ENCODE results near the gene CREB3L2. TPM values are rescaled to one million over a fixed set of nuclear protein-coding genes. Genes with fewer than 3 reads are reported as not detected.

The CREB3L2 gene
- total RNA-seq, 4 donors from 2014 or later, result 43.5 to 73.0 (median 51.2) TPM

GRCh38 chr7:138033241-138033640 lies 31.4 kb upstream of the CREB3L2 start:
- Histone ChIP-seq H3K4me3 (no peak overlapping the region), H3K27me3 (no peaks in the 10 kb centered on the region), H3K36me3 (no peaks in the 10 kb centered on the region), H3K4me1 (no peaks in the 10 kb centered on the region), H3K27ac (no peak overlapping the region), H3K9me3 (peaks cover 0 to 6% (median 0%) of the 10 kb centered on the region in 4 donors)
- DNase-seq (ENCODE audit: low spot score in 2 of 2), result no peak
- 78 to 82% methylated on average over 4 of the region's 4 CpGs for WGBS, 2 donors
- no peak for TF ChIP-seq POLR2A (IDR thresholded peaks at IDR 0.05)
- no peak for TF ChIP-seq CTCF (IDR thresholded peaks at IDR 0.05)
- no peak for TF ChIP-seq EP300 (IDR thresholded peaks at IDR 0.05)

DNA sequence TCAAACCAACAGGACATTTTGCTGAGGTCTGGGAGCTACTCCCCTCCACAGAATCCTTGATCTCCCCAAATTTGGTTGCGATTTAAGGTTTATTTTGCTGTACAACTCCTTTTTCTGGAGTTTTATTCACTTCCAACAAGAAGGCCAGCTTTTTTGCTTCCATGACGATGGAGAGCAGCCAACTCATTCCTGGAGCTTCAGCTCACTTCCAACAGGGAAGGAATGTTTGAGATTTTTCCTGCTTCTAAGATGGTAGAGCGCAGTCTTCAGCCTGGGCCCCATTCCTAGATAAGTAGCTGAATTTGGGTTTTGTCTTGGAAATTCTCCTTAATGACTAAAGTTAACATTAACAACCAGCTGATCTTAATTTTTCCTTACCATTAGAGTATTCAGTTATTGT lies 30.9 kb upstream of the CREB3L2 start:
- WGBS, 2 donors, result 81% methylated on average over 3 of the region's 3 CpGs
- H3K27ac ChIP-seq, result no peak overlapping the region
- TF ChIP-seq POLR2A (IDR thresholded peaks at IDR 0.05) (no peak), EP300 (IDR thresholded peaks at IDR 0.05) (no peak), CTCF (IDR thresholded peaks at IDR 0.05) (no peak)
- H3K27me3 ChIP-seq, result no peaks in the 10 kb centered on the region
- H3K4me3 ChIP-seq, result no peak overlapping the region
- H3K9me3 ChIP-seq, result peaks cover 0 to 6% (median 0%) of the 10 kb centered on the region in 4 donors
- no peaks in the 10 kb centered on the region for H3K4me1 ChIP-seq
- no peaks in the 10 kb centered on the region for H3K36me3 ChIP-seq
- DNase-seq (ENCODE audit: low spot score in 2 of 2), result no peak

GRCh38 chr7:138032186-138032585 lies 30.3 kb upstream of the CREB3L2 start:
- TF ChIP-seq POLR2A (IDR thresholded peaks at IDR 0.05), result no peak
- TF ChIP-seq EP300 (IDR thresholded peaks at IDR 0.05), result no peak
- TF ChIP-seq CTCF (IDR thresholded peaks at IDR 0.05), result no peak
- Histone ChIP-seq H3K36me3 (no peaks in the 10 kb centered on the region), H3K9me3 (peaks cover 0 to 6% (median 0%) of the 10 kb centered on the region in 4 donors), H3K4me1 (no peaks in the 10 kb centered on the region), H3K4me3 (no peak overlapping the region), H3K27me3 (no peaks in the 10 kb centered on the region), H3K27ac (no peak overlapping the region)
- DNase-seq (ENCODE audit: low spot score in 2 of 2), result no peak

- TF ChIP-seq CTCF (IDR thresholded peaks at IDR 0.05) (no peak), POLR2A (IDR thresholded peaks at IDR 0.05) (no peak), EP300 (IDR thresholded peaks at IDR 0.05) (no peak)
- Histone ChIP-seq H3K4me3 (no peak overlapping the region), H3K4me1 (no peaks in the 10 kb centered on the region), H3K27me3 (no peaks in the 10 kb centered on the region), H3K9me3 (no peaks in the 10 kb centered on the region), H3K27ac (no peak overlapping the region), H3K36me3 (no peaks in the 10 kb centered on the region)
- no peak for DNase-seq (ENCODE audit: low spot score in 2 of 2)
- 77 to 83% methylated on average over 7 of the region's 7 CpGs for WGBS, 2 donors
Observed at GRCh38 chr7:138030679-138031351, 28.9 kb upstream of the CREB3L2 start.

DNA sequence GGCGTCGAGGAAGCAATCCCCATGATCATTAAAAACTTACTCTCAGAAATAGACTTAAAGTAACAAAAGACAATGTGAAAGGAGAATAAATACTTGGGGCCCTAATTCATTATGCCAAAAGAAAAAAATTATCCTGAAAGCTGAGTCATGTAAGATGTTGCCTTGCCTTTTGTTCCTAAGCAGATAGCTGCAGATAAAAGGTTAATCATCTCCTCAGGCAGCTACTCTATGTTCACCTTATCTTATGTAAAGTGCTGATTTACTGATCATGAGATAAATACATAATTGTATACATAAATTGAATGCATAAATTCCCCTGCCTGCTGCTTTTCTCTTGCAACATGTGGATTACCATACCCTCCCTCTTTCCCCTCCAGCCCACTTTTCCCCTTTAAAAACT lies 28.1 kb upstream of the CREB3L2 start:
- no peak for DNase-seq (ENCODE audit: low spot score in 2 of 2)
- WGBS, 2 donors, result 76 to 79% methylated on average over 2 of the region's 2 CpGs

More for the DNA sequence above, 28.1 kb upstream of the CREB3L2 start:
- Histone ChIP-seq H3K27ac (no peak overlapping the region), H3K36me3 (no peaks in the 10 kb centered on the region), H3K27me3 (no peaks in the 10 kb centered on the region), H3K4me1 (no peaks in the 10 kb centered on the region), H3K4me3 (no peak overlapping the region), H3K9me3 (peaks cover 0 to 3% (median 0%) of the 10 kb centered on the region in 4 donors)
- TF ChIP-seq CTCF (IDR thresholded peaks at IDR 0.05) (no peak), EP300 (IDR thresholded peaks at IDR 0.05) (no peak), POLR2A (IDR thresholded peaks at IDR 0.05) (no peak)
